ENCODE data around the gene OSBP2.

DNA sequence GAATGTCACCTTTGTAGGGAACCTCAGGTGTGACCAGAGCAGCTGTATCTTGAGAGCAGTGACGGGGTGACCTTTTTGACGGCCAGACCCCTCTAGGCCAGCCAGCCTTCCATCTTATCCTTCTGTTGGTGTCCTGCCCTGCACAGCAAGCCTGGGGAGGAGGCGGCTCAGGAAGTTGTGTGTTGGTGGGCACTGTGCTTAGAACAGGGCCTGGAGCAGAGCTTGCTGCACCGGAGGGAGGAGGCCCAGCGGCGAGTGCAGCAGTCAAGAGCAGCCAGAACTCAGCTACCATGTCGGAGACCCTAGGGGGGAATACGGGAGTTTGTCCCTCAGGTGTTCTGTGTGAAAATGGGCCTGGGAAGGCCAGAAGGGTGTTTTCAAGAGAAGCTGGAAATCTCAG is 129.4 kb downstream of the OSBP2 start:
- TF ChIP-seq ZFX (IDR thresholded peaks at IDR 0.05; ENCODE audit: borderline replicate concordance), result no peak
- TF ChIP-seq, protein P1, sequence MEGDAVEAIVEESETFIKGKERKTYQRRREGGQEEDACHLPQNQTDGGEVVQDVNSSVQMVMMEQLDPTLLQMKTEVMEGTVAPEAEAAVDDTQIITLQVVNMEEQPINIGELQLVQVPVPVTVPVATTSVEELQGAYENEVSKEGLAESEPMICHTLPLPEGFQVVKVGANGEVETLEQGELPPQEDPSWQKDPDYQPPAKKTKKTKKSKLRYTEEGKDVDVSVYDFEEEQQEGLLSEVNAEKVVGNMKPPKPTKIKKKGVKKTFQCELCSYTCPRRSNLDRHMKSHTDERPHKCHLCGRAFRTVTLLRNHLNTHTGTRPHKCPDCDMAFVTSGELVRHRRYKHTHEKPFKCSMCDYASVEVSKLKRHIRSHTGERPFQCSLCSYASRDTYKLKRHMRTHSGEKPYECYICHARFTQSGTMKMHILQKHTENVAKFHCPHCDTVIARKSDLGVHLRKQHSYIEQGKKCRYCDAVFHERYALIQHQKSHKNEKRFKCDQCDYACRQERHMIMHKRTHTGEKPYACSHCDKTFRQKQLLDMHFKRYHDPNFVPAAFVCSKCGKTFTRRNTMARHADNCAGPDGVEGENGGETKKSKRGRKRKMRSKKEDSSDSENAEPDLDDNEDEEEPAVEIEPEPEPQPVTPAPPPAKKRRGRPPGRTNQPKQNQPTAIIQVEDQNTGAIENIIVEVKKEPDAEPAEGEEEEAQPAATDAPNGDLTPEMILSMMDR (IDR thresholded peaks at IDR 0.05), result no peak

Measured in 22Rv1 (cell line).